ENCODE results near the gene C14orf180.

The C14orf180 gene

DNA sequence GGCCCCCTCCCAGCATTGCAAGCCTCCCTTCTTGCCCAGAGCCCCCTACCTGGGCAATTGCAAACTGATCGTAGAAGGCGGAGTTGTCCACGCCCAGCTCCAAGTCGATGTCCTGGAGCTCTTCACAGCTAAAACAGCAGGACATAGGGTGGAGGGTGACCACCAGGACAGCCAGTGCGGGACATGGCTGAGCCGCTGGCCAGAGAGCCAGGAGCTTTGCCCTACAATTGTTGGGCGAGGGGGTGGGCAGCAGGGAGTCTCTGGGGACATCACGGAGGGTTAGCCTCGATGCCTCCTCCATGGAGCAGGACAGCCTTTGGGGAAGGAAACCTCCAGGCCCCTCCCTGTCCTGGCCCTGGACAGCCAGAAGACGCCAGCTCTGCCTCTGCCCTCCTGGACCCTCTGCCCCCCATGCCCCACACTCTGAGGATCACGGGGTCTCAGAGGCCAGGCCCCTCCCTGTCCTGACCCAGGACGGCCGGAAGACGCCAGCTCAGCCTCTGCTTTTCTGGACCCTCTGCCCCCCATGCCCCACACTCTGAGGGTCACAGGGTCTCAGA lies 15.6 kb downstream of the C14orf180 start:
- TF ChIP-seq, protein P1, sequence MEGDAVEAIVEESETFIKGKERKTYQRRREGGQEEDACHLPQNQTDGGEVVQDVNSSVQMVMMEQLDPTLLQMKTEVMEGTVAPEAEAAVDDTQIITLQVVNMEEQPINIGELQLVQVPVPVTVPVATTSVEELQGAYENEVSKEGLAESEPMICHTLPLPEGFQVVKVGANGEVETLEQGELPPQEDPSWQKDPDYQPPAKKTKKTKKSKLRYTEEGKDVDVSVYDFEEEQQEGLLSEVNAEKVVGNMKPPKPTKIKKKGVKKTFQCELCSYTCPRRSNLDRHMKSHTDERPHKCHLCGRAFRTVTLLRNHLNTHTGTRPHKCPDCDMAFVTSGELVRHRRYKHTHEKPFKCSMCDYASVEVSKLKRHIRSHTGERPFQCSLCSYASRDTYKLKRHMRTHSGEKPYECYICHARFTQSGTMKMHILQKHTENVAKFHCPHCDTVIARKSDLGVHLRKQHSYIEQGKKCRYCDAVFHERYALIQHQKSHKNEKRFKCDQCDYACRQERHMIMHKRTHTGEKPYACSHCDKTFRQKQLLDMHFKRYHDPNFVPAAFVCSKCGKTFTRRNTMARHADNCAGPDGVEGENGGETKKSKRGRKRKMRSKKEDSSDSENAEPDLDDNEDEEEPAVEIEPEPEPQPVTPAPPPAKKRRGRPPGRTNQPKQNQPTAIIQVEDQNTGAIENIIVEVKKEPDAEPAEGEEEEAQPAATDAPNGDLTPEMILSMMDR (IDR thresholded peaks at IDR 0.05; ENCODE audit: extremely low read depth, insufficient read depth, missing control alignments), result no peak
- DNase-seq (ENCODE audit: low spot score), result no peak
- in situ Hi-C loops (cut with MboI; ENCODE audit: low pct_unique_long_range_greater_than_20kb, low sequenced_read_pairs, unreplicated experiment), result no loop called here

DNA sequence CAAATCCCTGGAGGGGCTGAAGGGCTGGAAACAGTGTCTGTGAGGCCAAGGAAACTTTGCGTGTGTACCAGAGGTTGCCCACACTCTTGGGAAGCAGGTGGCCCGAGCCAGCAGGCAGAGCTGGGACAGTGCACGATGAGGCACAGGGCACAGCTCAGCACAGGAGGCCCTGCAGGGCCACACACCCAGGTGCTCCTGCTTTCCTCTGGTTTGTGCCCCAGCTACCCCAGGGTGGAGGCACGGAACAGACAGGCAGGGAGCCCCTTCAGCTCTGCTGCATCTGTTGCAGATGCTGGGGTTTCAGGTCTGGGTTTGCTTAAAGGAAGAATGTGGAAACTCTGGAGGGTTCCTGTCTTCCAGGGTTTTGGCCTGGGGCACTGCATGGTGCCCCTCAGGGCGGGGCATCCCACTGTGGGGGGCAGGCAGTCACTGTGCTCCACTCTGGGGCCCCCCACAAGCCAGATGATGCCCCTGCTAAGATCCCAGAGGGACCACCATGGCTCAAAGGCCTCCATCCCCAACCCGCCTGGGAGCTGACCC lies 16.4 kb downstream of the C14orf180 start:
- TF ChIP-seq, protein P1 (IDR thresholded peaks at IDR 0.05; ENCODE audit: extremely low read depth, insufficient read depth, missing control alignments), result no peak
- DNase-seq (ENCODE audit: low spot score), result no peak
- in situ Hi-C loops (cut with MboI; ENCODE audit: low pct_unique_long_range_greater_than_20kb, low sequenced_read_pairs, unreplicated experiment), result no loop called here

DNA sequence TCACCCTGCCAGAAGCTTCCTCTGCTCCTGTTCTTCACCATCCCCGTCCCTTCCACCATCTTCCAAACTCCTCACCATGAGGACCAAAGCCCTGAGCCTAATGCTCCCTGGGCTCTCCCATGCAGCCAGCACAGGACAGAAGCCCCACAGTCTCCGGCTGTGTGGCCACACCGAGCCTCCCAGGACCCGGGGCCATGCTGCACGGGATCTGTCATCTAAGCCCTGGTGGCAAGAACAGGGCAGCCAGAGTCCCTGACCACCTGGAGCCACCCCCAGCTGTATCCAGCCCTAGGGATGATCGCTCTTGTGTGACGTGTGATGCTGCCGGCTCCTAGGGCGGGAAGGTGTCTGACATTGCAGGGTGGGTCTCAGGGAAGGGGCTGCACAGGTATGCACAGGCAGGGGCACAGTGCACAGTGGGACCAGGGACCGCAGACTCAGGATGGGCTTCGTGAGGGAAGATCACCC lies 16.9 kb downstream of the C14orf180 start:
- in situ Hi-C loops (cut with MboI; ENCODE audit: low pct_unique_long_range_greater_than_20kb, low sequenced_read_pairs, unreplicated experiment), result no loop called here
- TF ChIP-seq, protein P1 (IDR thresholded peaks at IDR 0.05; ENCODE audit: extremely low read depth, insufficient read depth, missing control alignments), result no peak

DNA sequence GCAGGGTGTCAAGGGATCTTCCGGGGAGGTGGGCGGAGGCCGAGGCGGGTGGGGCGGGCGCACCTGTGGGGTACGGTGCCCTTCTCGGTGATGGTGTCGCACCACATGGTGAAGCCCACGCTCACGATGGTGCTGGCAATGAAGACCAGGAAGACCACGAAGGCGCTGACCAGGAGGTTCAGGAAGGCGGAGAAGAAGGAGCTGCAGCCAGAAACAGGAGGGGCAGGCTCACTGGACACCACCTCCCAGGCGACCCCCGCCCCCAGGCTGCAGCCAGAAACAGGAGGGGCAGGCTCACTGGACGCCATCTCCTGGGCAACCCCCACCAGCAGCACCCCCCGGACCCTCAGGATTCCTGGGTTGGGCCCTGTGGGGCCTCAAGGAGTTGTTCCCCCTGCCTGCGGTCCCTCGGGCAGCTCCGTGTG lies 17.4 kb downstream of the C14orf180 start:
- TF ChIP-seq, protein P1 (IDR thresholded peaks at IDR 0.05; ENCODE audit: extremely low read depth, insufficient read depth, missing control alignments), result no peak
- DNase-seq (ENCODE audit: low spot score), result no peak
- in situ Hi-C loops (cut with MboI; ENCODE audit: low pct_unique_long_range_greater_than_20kb, low sequenced_read_pairs, unreplicated experiment), result no loop called here

More for the DNA sequence above, 16.9 kb downstream of the C14orf180 start:
- no peak for DNase-seq (ENCODE audit: low spot score)

DNA sequence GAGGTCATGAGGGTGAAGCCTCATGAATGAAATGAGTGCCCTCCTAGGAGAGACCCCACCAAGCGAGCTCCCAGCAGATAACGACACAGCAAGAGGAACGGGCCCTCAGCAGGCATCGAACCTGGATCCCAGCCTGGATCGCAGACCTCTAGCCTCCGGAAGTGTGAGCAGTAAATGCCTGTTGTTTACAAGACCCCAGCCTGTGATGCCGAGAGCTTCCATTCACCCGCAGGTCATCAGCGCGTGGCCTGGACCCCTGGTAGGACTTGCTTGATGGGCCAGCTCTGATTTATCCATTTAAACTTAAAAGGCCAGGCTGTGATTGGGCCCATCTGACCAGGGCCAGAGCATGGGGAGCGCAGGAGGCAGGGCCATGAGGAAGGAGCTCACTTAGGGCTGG lies 18.0 kb downstream of the C14orf180 start:
- in situ Hi-C loops (cut with MboI; ENCODE audit: low pct_unique_long_range_greater_than_20kb, low sequenced_read_pairs, unreplicated experiment), result no loop called here
- DNase-seq (ENCODE audit: low spot score), result no peak
- TF ChIP-seq, protein P1 (IDR thresholded peaks at IDR 0.05; ENCODE audit: extremely low read depth, insufficient read depth, missing control alignments), result no peak

DNA sequence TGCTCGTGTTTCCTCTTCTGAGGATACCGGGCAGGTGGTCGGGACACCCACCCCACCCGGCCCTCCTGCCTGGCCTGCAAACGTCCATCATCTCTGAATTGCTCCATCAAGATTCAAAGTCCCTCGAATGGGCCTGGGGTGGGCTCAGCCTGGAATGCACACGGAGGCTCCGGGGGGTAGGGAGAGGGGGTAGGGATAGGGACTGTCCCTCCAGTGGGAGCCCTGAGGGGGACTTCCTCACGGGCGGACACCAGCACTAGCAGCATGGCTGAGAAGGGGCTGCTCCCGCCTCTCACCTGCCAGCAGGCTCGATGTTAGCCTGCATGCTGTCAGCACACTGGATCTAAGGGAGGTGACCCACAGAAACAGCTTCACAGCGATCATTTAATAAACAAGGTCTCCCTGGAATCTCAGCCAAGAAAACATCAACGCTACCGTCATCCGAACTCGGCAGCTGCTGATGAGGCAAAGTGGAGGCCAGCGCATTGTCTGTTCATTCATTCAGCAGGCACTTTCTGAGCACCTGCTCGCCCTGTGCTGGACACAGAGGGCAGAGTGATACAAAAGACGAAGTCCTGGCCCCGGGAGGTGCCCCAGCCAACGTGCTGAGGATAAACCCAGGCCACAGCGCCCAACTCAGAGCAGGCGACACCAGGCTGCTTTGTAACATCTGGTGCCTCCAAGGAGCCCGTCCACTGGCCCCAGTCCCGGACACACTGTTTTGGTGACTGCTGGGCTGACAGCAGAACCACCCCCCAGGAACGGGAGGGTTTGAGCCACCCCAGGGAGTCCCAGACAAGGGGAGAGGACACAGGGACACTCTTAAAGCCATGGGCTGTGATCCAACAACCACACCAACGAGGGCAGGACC lies 18.7 kb downstream of the C14orf180 start:
- TF ChIP-seq, protein P1 (IDR thresholded peaks at IDR 0.05; ENCODE audit: extremely low read depth, insufficient read depth, missing control alignments), result no peak
- no peak for DNase-seq (ENCODE audit: low spot score)
- in situ Hi-C loops (cut with MboI; ENCODE audit: low pct_unique_long_range_greater_than_20kb, low sequenced_read_pairs, unreplicated experiment), result no loop called here
